ENCODE results near the gene GLIS1. TPM values are rescaled to one million over a fixed set of nuclear protein-coding genes. Genes with fewer than 3 reads are reported as not detected.

Gene GLIS1
- total RNA-seq, 1 donor: 2.9 TPM

DNA sequence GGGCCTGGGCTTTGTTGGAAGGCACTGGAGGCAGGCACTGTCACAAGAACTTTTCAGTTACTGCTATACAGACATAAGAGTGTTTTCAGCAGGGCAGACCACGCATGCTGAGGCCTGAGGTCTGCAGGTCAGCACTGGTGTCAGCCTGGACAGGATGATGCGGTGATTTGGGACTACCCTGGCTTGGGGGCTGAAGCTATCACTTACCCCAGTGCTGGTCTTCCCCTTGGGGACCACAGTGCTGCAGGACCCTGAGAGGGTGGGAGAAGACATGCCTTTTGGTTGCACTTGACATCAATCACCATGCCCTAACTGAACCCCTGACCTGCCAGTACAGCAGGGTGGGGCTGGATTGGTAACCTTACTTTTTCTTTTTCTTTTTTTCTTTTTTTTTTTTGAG lies 270.6 kb downstream of the GLIS1 start:
- TF ChIP-seq, protein P1, sequence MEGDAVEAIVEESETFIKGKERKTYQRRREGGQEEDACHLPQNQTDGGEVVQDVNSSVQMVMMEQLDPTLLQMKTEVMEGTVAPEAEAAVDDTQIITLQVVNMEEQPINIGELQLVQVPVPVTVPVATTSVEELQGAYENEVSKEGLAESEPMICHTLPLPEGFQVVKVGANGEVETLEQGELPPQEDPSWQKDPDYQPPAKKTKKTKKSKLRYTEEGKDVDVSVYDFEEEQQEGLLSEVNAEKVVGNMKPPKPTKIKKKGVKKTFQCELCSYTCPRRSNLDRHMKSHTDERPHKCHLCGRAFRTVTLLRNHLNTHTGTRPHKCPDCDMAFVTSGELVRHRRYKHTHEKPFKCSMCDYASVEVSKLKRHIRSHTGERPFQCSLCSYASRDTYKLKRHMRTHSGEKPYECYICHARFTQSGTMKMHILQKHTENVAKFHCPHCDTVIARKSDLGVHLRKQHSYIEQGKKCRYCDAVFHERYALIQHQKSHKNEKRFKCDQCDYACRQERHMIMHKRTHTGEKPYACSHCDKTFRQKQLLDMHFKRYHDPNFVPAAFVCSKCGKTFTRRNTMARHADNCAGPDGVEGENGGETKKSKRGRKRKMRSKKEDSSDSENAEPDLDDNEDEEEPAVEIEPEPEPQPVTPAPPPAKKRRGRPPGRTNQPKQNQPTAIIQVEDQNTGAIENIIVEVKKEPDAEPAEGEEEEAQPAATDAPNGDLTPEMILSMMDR (IDR thresholded peaks at IDR 0.05; ENCODE audit: extremely low read depth, low read depth, low read length): no peak
- Histone ChIP-seq H4K20me1 (ENCODE audit: insufficient read depth, low read length) (no peaks in the 10 kb centered on the region), H2AFZ (ENCODE audit: low read length) (no peak overlapping the region), H3K36me3 (ENCODE audit: insufficient read depth, low read length) (no peaks in the 10 kb centered on the region), H3K27me3 (ENCODE audit: insufficient read depth, low read length) (no peaks in the 10 kb centered on the region), H3K4me2 (ENCODE audit: insufficient read depth, low read length) (no peak overlapping the region), H3K4me3 (ENCODE audit: insufficient read depth, low read length) (no peak overlapping the region), H3K9me3 (ENCODE audit: low read depth, low read length) (no peaks in the 10 kb centered on the region), H3K79me2 (ENCODE audit: insufficient read depth, low read length) (no peaks in the 10 kb centered on the region), H3K27ac (ENCODE audit: low read depth, low read length) (no peak overlapping the region), H3K4me1 (ENCODE audit: insufficient read depth, low read length) (no peaks in the 10 kb centered on the region)
- DNase-seq (ENCODE audit: insufficient read length, low spot score, missing footprints): peak; percentile 57

DNA sequence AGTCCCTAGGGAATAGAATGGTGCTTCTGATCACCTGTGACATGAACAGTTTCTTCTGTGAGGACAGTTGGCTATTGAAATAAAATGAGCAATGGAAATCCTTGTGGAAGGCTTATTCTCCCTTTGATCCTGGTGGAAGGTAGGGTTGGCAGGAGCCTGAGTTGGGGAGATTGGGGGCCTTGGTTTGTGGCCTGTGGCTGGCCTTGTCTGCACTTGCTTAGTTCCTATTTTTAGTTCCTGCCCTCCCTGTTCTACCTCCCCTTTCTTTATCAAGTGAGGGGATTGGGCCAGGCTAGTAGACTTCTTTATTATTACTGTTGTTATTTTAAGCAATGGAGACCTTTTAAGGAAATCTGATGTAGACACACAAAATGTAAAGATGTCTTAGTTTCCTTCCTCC lies 271.6 kb downstream of the GLIS1 start:
- TF ChIP-seq, protein P1 (IDR thresholded peaks at IDR 0.05; ENCODE audit: extremely low read depth, low read depth, low read length): no peak
- Histone ChIP-seq H3K27ac (ENCODE audit: low read depth, low read length) (no peak overlapping the region), H3K4me3 (ENCODE audit: insufficient read depth, low read length) (no peak overlapping the region), H3K9me3 (ENCODE audit: low read depth, low read length) (no peaks in the 10 kb centered on the region), H4K20me1 (ENCODE audit: insufficient read depth, low read length) (no peaks in the 10 kb centered on the region), H3K4me2 (ENCODE audit: insufficient read depth, low read length) (no peak overlapping the region), H3K36me3 (ENCODE audit: insufficient read depth, low read length) (no peaks in the 10 kb centered on the region), H3K4me1 (ENCODE audit: insufficient read depth, low read length) (no peaks in the 10 kb centered on the region), H3K79me2 (ENCODE audit: insufficient read depth, low read length) (no peaks in the 10 kb centered on the region), H3K27me3 (ENCODE audit: insufficient read depth, low read length) (no peaks in the 10 kb centered on the region), H2AFZ (ENCODE audit: low read length) (no peak overlapping the region)
- DNase-seq (ENCODE audit: insufficient read length, low spot score, missing footprints): peak; percentile 80

DNA sequence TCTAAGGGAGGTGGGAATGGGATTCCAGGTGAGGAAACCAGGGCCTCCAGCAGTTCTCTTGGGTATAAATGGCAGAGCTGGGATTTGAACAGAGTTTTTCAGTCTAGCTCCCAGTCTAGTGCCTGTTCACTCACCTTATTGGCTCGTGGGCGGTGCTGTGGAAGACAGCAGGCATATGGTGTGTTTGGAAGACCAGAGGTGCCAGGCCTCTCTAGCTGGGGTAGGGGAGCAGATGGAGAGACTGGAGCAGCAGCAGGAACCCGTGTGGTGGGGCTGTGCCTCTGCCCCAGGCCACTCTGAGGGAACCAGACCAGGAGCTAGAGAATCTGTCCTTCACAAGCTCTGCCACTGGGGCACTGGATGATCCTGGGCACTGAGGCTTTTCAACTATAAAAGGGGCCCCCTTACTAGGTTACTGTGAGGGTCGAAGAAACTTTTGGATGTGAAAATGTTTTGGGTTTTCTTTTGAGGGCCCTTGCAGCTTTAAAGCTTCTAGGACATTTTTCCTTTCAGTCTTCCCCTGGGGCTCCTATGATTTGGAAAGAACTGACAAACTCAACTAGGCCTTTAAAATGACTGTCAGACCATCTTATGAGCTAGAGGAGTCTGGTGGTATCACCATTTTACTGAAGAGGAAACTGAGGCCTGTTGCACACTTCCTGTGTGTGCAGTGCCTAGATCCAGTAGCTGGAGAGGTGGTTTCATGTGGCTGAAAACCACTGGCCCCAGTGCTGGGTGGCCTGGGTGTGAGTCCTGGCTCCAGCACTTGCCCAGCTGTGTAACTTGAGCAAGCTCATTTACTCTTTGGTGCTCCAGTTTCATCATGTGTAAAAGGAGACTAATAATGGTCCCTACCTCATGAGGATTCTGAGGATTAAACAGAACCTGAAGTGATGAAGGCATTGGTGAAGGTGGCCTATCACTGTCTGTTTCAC lies 273.7 kb downstream of the GLIS1 start:
- H3K27ac ChIP-seq (ENCODE audit: low read depth, low read length): no peak overlapping the region
- TF ChIP-seq, protein P1 (IDR thresholded peaks at IDR 0.05; ENCODE audit: extremely low read depth, low read depth, low read length): no peak
- no peaks in the 10 kb centered on the region for H3K4me1 ChIP-seq (ENCODE audit: insufficient read depth, low read length)
- peaks cover 3% of the 10 kb centered on the region for H3K27me3 ChIP-seq (ENCODE audit: insufficient read depth, low read length)
- H3K4me3 ChIP-seq (ENCODE audit: insufficient read depth, low read length): no peak overlapping the region
- H3K36me3 ChIP-seq (ENCODE audit: insufficient read depth, low read length): no peaks in the 10 kb centered on the region
- no peaks in the 10 kb centered on the region for H3K9me3 ChIP-seq (ENCODE audit: low read depth, low read length)
- DNase-seq (ENCODE audit: insufficient read length, low spot score, missing footprints): peak; percentile 66
- no peaks in the 10 kb centered on the region for H4K20me1 ChIP-seq (ENCODE audit: insufficient read depth, low read length)
- H2AFZ ChIP-seq (ENCODE audit: low read length): no peak overlapping the region
- no peak overlapping the region for H3K4me2 ChIP-seq (ENCODE audit: insufficient read depth, low read length)
- H3K79me2 ChIP-seq (ENCODE audit: insufficient read depth, low read length): no peaks in the 10 kb centered on the region

All from osteoblast (primary cell).